ENCODE data around the gene PTP4A1.

Gene PTP4A1

GRCh38 chr6:63598049-63599036 lies 26.1 kb downstream of the PTP4A1 start:
- peak overlapping the region in 1 of 2 experiments; percentile 61 for H3K18ac ChIP-seq (ENCODE audit: low read depth in 1 of 2, low read length in 2 of 2)
- H4K91ac ChIP-seq (ENCODE audit: low read length) = no peak overlapping the region
- no peak overlapping the region for H3K14ac ChIP-seq (ENCODE audit: low read length in 2 of 2)
- peak overlapping the region; percentile 78 for H4K8ac ChIP-seq (ENCODE audit: low read length)
- 9% methylated on average over 19 of the region's 23 CpGs for WGBS
- H3K9ac ChIP-seq (ENCODE audit: low read length) = peak overlapping the region; percentile 73
- H3K27me3 ChIP-seq (ENCODE audit: control insufficient read depth in 1 of 2, insufficient read depth in 1 of 2, low read length in 2 of 2) = no peaks in the 10 kb centered on the region
- H2BK12ac ChIP-seq (ENCODE audit: low read length in 2 of 2) = peak overlapping the region; percentile 38 to 83
- H3K4me2 ChIP-seq (ENCODE audit: low read length, poor library complexity, severe bottlenecking) = peak overlapping the region; percentile 91
- no peak overlapping the region for H2AK5ac ChIP-seq (ENCODE audit: low read length, severe bottlenecking)
- H3K9me3 ChIP-seq (ENCODE audit: control insufficient read depth, low read length) = no peaks in the 10 kb centered on the region
- no peak overlapping the region for H2BK120ac ChIP-seq (ENCODE audit: low read depth, low read length)
- no peak overlapping the region for H3K4ac ChIP-seq (ENCODE audit: low read depth in 1 of 2, low read length in 2 of 2)
- H3K23ac ChIP-seq (ENCODE audit: low read length in 2 of 2) = no peak overlapping the region
- H3K36me3 ChIP-seq (ENCODE audit: control insufficient read depth in 1 of 2, insufficient read depth in 2 of 2, low read depth in 1 of 2, low read length in 2 of 2) = no peaks in the 10 kb centered on the region
- no peaks in the 10 kb centered on the region for H3K4me1 ChIP-seq (ENCODE audit: control insufficient read depth, insufficient read depth, low read depth, low read length)
- H3K27ac ChIP-seq (ENCODE audit: low read length, poor library complexity, severe bottlenecking) = peak overlapping the region; percentile 9
- H2AFZ ChIP-seq (ENCODE audit: low read depth, low read length) = peak overlapping the region; percentile 55
- DNase-seq = peak; percentile 75
- H3K79me1 ChIP-seq (replicated peaks; ENCODE audit: low read length, poor library complexity, severe bottlenecking) = no peaks in the 10 kb centered on the region
- no peak overlapping the region for H2BK5ac ChIP-seq (ENCODE audit: low read depth, low read length, poor library complexity, severe bottlenecking)
- peak overlapping the region; percentile 54 for H2BK15ac ChIP-seq (ENCODE audit: low read depth, poor library complexity, severe bottlenecking)
- H3K4me3 ChIP-seq (ENCODE audit: insufficient read depth in 1 of 2, low read depth in 1 of 2, low read length in 2 of 2) = peak overlapping the region; percentile 47 to 81

GRCh38 chr6:63599243-63599642 lies 27.0 kb downstream of the PTP4A1 start:
- Histone ChIP-seq H3K18ac (ENCODE audit: low read depth in 1 of 2, low read length in 2 of 2) (no peak overlapping the region), H2BK15ac (ENCODE audit: low read depth, poor library complexity, severe bottlenecking) (no peak overlapping the region), H4K8ac (ENCODE audit: low read length) (no peak overlapping the region), H3K9me3 (ENCODE audit: control insufficient read depth, low read length) (no peaks in the 10 kb centered on the region), H3K23ac (ENCODE audit: low read length in 2 of 2) (no peak overlapping the region), H3K4me3 (ENCODE audit: insufficient read depth in 1 of 2, low read depth in 1 of 2, low read length in 2 of 2) (no peak overlapping the region), H3K4me2 (ENCODE audit: low read length, poor library complexity, severe bottlenecking) (no peak overlapping the region), H2BK5ac (ENCODE audit: low read depth, low read length, poor library complexity, severe bottlenecking) (no peak overlapping the region), H3K4me1 (ENCODE audit: control insufficient read depth, insufficient read depth, low read depth, low read length) (no peaks in the 10 kb centered on the region), H4K91ac (ENCODE audit: low read length) (no peak overlapping the region), H3K79me1 (replicated peaks; ENCODE audit: low read length, poor library complexity, severe bottlenecking) (no peaks in the 10 kb centered on the region), H2BK120ac (ENCODE audit: low read depth, low read length) (no peak overlapping the region), H3K36me3 (ENCODE audit: control insufficient read depth in 1 of 2, insufficient read depth in 2 of 2, low read depth in 1 of 2, low read length in 2 of 2) (no peaks in the 10 kb centered on the region), H2BK12ac (ENCODE audit: low read length in 2 of 2) (no peak overlapping the region), H3K9ac (ENCODE audit: low read length) (no peak overlapping the region), H2AFZ (ENCODE audit: low read depth, low read length) (no peak overlapping the region), H3K27ac (ENCODE audit: low read length, poor library complexity, severe bottlenecking) (no peak overlapping the region), H3K4ac (ENCODE audit: low read depth in 1 of 2, low read length in 2 of 2) (no peak overlapping the region), H2AK5ac (ENCODE audit: low read length, severe bottlenecking) (no peak overlapping the region), H3K14ac (ENCODE audit: low read length in 2 of 2) (no peak overlapping the region), H3K27me3 (ENCODE audit: control insufficient read depth in 1 of 2, insufficient read depth in 1 of 2, low read length in 2 of 2) (no peaks in the 10 kb centered on the region)
- WGBS = 82% methylated on average over 7 of the region's 7 CpGs
- no peak for DNase-seq

GRCh38 chr6:63600136-63600535 lies 27.9 kb downstream of the PTP4A1 start:
- no peaks in the 10 kb centered on the region for H3K4me1 ChIP-seq (ENCODE audit: control insufficient read depth, insufficient read depth, low read depth, low read length)

GRCh38 chr6:63609231-63609630 lies 37.0 kb downstream of the PTP4A1 start:
- Histone ChIP-seq H3K79me1 (replicated peaks; ENCODE audit: low read length, poor library complexity, severe bottlenecking) (no peaks in the 10 kb centered on the region), H3K4me1 (ENCODE audit: control insufficient read depth, insufficient read depth, low read depth, low read length) (no peaks in the 10 kb centered on the region), H3K14ac (ENCODE audit: low read length in 2 of 2) (no peak overlapping the region), H2AFZ (ENCODE audit: low read depth, low read length) (no peak overlapping the region), H2BK12ac (ENCODE audit: low read length in 2 of 2) (no peak overlapping the region), H4K8ac (ENCODE audit: low read length) (no peak overlapping the region), H3K18ac (ENCODE audit: low read depth in 1 of 2, low read length in 2 of 2) (no peak overlapping the region), H2BK120ac (ENCODE audit: low read depth, low read length) (no peak overlapping the region), H2AK5ac (ENCODE audit: low read length, severe bottlenecking) (no peak overlapping the region), H2BK5ac (ENCODE audit: low read depth, low read length, poor library complexity, severe bottlenecking) (no peak overlapping the region), H2BK15ac (ENCODE audit: low read depth, poor library complexity, severe bottlenecking) (no peak overlapping the region), H3K4ac (ENCODE audit: low read depth in 1 of 2, low read length in 2 of 2) (no peak overlapping the region), H3K27me3 (ENCODE audit: control insufficient read depth in 1 of 2, insufficient read depth in 1 of 2, low read length in 2 of 2) (no peaks in the 10 kb centered on the region), H4K91ac (ENCODE audit: low read length) (no peak overlapping the region), H3K9me3 (ENCODE audit: control insufficient read depth, low read length) (no peaks in the 10 kb centered on the region), H3K4me3 (ENCODE audit: insufficient read depth in 1 of 2, low read depth in 1 of 2, low read length in 2 of 2) (no peak overlapping the region), H3K27ac (ENCODE audit: low read length, poor library complexity, severe bottlenecking) (no peak overlapping the region), H3K36me3 (ENCODE audit: control insufficient read depth in 1 of 2, insufficient read depth in 2 of 2, low read depth in 1 of 2, low read length in 2 of 2) (no peaks in the 10 kb centered on the region), H3K9ac (ENCODE audit: low read length) (no peak overlapping the region), H3K23ac (ENCODE audit: low read length in 2 of 2) (no peak overlapping the region), H3K4me2 (ENCODE audit: low read length, poor library complexity, severe bottlenecking) (no peak overlapping the region)
- no CpG with 5 or more reads among the region's 1 CpG for WGBS
- DNase-seq = no peak

More at GRCh38 chr6:63600136-63600535, 27.9 kb downstream of the PTP4A1 start:
- Histone ChIP-seq H3K14ac (ENCODE audit: low read length in 2 of 2) (no peak overlapping the region), H4K91ac (ENCODE audit: low read length) (no peak overlapping the region), H3K36me3 (ENCODE audit: control insufficient read depth in 1 of 2, insufficient read depth in 2 of 2, low read depth in 1 of 2, low read length in 2 of 2) (no peaks in the 10 kb centered on the region), H2BK12ac (ENCODE audit: low read length in 2 of 2) (no peak overlapping the region), H2AFZ (ENCODE audit: low read depth, low read length) (no peak overlapping the region), H3K9me3 (ENCODE audit: control insufficient read depth, low read length) (no peaks in the 10 kb centered on the region), H2BK15ac (ENCODE audit: low read depth, poor library complexity, severe bottlenecking) (no peak overlapping the region), H3K4ac (ENCODE audit: low read depth in 1 of 2, low read length in 2 of 2) (no peak overlapping the region), H2BK120ac (ENCODE audit: low read depth, low read length) (no peak overlapping the region), H3K9ac (ENCODE audit: low read length) (no peak overlapping the region), H3K4me3 (ENCODE audit: insufficient read depth in 1 of 2, low read depth in 1 of 2, low read length in 2 of 2) (no peak overlapping the region), H3K23ac (ENCODE audit: low read length in 2 of 2) (no peak overlapping the region), H3K18ac (ENCODE audit: low read depth in 1 of 2, low read length in 2 of 2) (no peak overlapping the region), H3K27ac (ENCODE audit: low read length, poor library complexity, severe bottlenecking) (no peak overlapping the region), H3K27me3 (ENCODE audit: control insufficient read depth in 1 of 2, insufficient read depth in 1 of 2, low read length in 2 of 2) (no peaks in the 10 kb centered on the region), H4K8ac (ENCODE audit: low read length) (no peak overlapping the region), H2BK5ac (ENCODE audit: low read depth, low read length, poor library complexity, severe bottlenecking) (no peak overlapping the region), H3K79me1 (replicated peaks; ENCODE audit: low read length, poor library complexity, severe bottlenecking) (no peaks in the 10 kb centered on the region), H3K4me2 (ENCODE audit: low read length, poor library complexity, severe bottlenecking) (no peak overlapping the region), H2AK5ac (ENCODE audit: low read length, severe bottlenecking) (no peak overlapping the region)
- no peak for DNase-seq
- WGBS = 67% methylated on average over 1 of the region's 6 CpGs
